Smooth muscle cell (in vitro differentiated cells): ENCODE results near the gene FBXW2. TPM values are rescaled to one million over a fixed set of nuclear protein-coding genes. Genes with fewer than 3 reads are reported as not detected.
"Not testable (repeated sequence)": the region's sequence is repeated elsewhere in the genome, so short reads cannot be mapped to it uniquely, and the experiment has no call there.

Experiments used
- DNase-seq: peaks from one replicate; lab custom pipeline; 2025; ENCODE audit not compliant: unreplicated experiment; lab: John Stamatoyannopoulos, UW
- H2AFZ ChIP-seq: fragments of 200-600 bp; sonication (generic); 2 replicates; pipeline ENCODE4 v1.6.0; 2016; ENCODE audit warnings: antibody characterized with exemption, low read depth, mild to moderate bottlenecking
- H3F3A ChIP-seq: fragments of 200-600 bp; sonication (generic); 2 replicates; pipeline ENCODE4 v1.6.0; 2017; ENCODE audit warnings: antibody characterized with exemption, low read depth
- H3K27ac ChIP-seq: fragments of 200-600 bp; sonication (generic); 2 replicates; pipeline ENCODE4 v1.5.1; 2016; ENCODE audit warnings: low read depth, mild to moderate bottlenecking
- H3K27me3 ChIP-seq: fragments of 200-600 bp; sonication (generic); 2 replicates; pipeline ENCODE4 v1.6.1; 2016; ENCODE audit warnings: low read depth, mild to moderate bottlenecking
- H3K36me3 ChIP-seq: fragments of 200-600 bp; sonication (generic); 2 replicates; pipeline ENCODE4 v1.5.1; 2016; ENCODE audit warnings: low read depth
- H3K4me1 ChIP-seq: fragments of 200-600 bp; sonication (generic); 2 replicates; pipeline ENCODE4 v1.5.1; 2016; ENCODE audit warnings: low read depth
- H3K4me2 ChIP-seq: fragments of 200-600 bp; sonication (generic); 2 replicates; pipeline ENCODE4 v1.6.0; 2016; ENCODE audit warnings: mild to moderate bottlenecking
- H3K4me3 ChIP-seq: fragments of 200-600 bp; sonication (generic); 2 replicates; pipeline ENCODE4 v1.5.1; 2016; ENCODE audit warnings: mild to moderate bottlenecking
- H3K79me2 ChIP-seq: fragments of 200-600 bp; sonication (generic); 2 replicates; pipeline ENCODE4 v1.6.0; 2016; ENCODE audit warnings: low read depth, mild to moderate bottlenecking
- H3K9ac ChIP-seq: fragments of 200-600 bp; sonication (generic); 2 replicates; pipeline ENCODE4 v1.6.0; 2016; ENCODE audit warnings: low read depth
- H3K9me3 ChIP-seq: fragments of 200-600 bp; sonication (generic); replicated peaks from 2 replicates; pipeline ENCODE4 v1.5.1; 2016; ENCODE audit warnings: low read depth
- H4K20me1 ChIP-seq: fragments of 200-600 bp; sonication (generic); 2 replicates; pipeline ENCODE4 v1.6.0; 2016; ENCODE audit warnings: low read depth
- CTCF ChIP-seq: fragments of 200-600 bp; sonication (generic); IDR thresholded peaks from 2 replicates; pipeline ENCODE4 v1.5.1; 2017; ENCODE audit warnings: borderline replicate concordance, mild to moderate bottlenecking, antibody characterized with exemption; ENCODE audit not compliant: insufficient read depth, poor library complexity, severe bottlenecking
- WGBS: methylation state at CpG from one replicate; pipeline ENCODE4 v1.1.7; 2016; ENCODE audit warnings: low lambda C conversion rate; 5-methylcytosine and 5-hydroxymethylcytosine counted together
- polyA plus RNA-seq: library from polyadenylated mRNA; unstranded; fragments of >200 nt; fragmentation: Nextera tagmentation; extraction: Ambion mirVana; gene quantifications from 2 replicates; pipeline ENCODE4 v1.2.1, GENCODE V29; 2016
- total RNA-seq: library from RNA; depleted of rRNA; stranded (reverse); fragments of >200 nt; gene quantifications from 2 replicates; pipeline ENCODE4 v1.2.3, GENCODE V29; 2014

Gene FBXW2
- total and polyA plus RNA-seq, 2 experiments from 2014 or later, result 22.1 to 35.4 TPM

- H3K4me2 ChIP-seq, result no peak overlapping the region
- no peaks in the 10 kb centered on the region for H3K9me3 ChIP-seq
- no peak for DNase-seq
- no peak overlapping the region for H3K4me3 ChIP-seq
- H3K4me1 ChIP-seq, result no peaks in the 10 kb centered on the region
- H3K79me2 ChIP-seq, result no peaks in the 10 kb centered on the region
- no peak overlapping the region for H3K27ac ChIP-seq
- no peaks in the 10 kb centered on the region for H4K20me1 ChIP-seq
- no peak overlapping the region for H3K9ac ChIP-seq
- no peaks in the 10 kb centered on the region for H3K27me3 ChIP-seq
- WGBS, result 96% methylated on average over 4 of the region's 4 CpGs
- no peak overlapping the region for H2AFZ ChIP-seq
- H3K36me3 ChIP-seq, result no peaks in the 10 kb centered on the region
- H3F3A ChIP-seq, result no peaks in the 10 kb centered on the region
- no peak for TF ChIP-seq CTCF
Observed at GRCh38 chr9:120815075-120815474, 21.9 kb upstream of the FBXW2 start.

- Histone ChIP-seq H3K27ac (no peak overlapping the region), H3K4me1 (no peaks in the 10 kb centered on the region), H3F3A (no peaks in the 10 kb centered on the region), H3K4me2 (no peak overlapping the region), H2AFZ (no peak overlapping the region), H3K36me3 (no peaks in the 10 kb centered on the region), H3K27me3 (no peaks in the 10 kb centered on the region), H4K20me1 (no peaks in the 10 kb centered on the region), H3K9ac (no peak overlapping the region), H3K9me3 (peaks cover 15% of the 10 kb centered on the region), H3K79me2 (no peaks in the 10 kb centered on the region), H3K4me3 (no peak overlapping the region)
- no peak for DNase-seq
- no peak for TF ChIP-seq CTCF
Observed at GRCh38 chr9:120808931-120809330, 15.7 kb upstream of the FBXW2 start.

GRCh38 chr9:120807607-120808379 lies 14.6 kb upstream of the FBXW2 start:
- H3K9ac ChIP-seq, result no peak overlapping the region
- no peaks in the 10 kb centered on the region for H4K20me1 ChIP-seq
- no peak overlapping the region for H3K27ac ChIP-seq
- no peaks in the 10 kb centered on the region for H3K79me2 ChIP-seq
- no peaks in the 10 kb centered on the region for H3K27me3 ChIP-seq
- no peak for DNase-seq
- H3K4me3 ChIP-seq, result no peak overlapping the region
- peaks cover 15% of the 10 kb centered on the region for H3K9me3 ChIP-seq
- no peaks in the 10 kb centered on the region for H3K36me3 ChIP-seq
- no peak overlapping the region for H2AFZ ChIP-seq
- H3F3A ChIP-seq, result no peaks in the 10 kb centered on the region
- TF ChIP-seq CTCF, result no peak
- no peak overlapping the region for H3K4me2 ChIP-seq
- no peaks in the 10 kb centered on the region for H3K4me1 ChIP-seq

- H3K4me2 ChIP-seq, DNase-seq, H3K4me1 ChIP-seq, H2AFZ ChIP-seq, H3K4me3 ChIP-seq, H4K20me1 ChIP-seq, H3K36me3 ChIP-seq, H3K27ac ChIP-seq, H3K9ac ChIP-seq, H3F3A ChIP-seq, H3K79me2 ChIP-seq, H3K27me3 ChIP-seq: not testable (repeated sequence)
- H3K9me3 ChIP-seq, result peaks cover 15% of the 10 kb centered on the region
- WGBS, result 95% methylated on average over 3 of the region's 3 CpGs
Observed at GRCh38 chr9:120804784-120805363, 11.7 kb upstream of the FBXW2 start.
